CD4-positive, alpha-beta T cell (primary cell): ENCODE results near the gene ZNF521. TPM values are rescaled to one million over a fixed set of nuclear protein-coding genes. Genes with fewer than 3 reads are reported as not detected.

Experiments used
- ATAC-seq: fragments of 200-7000 bp; cut with Tn5 transposase; one replicate; pipeline ENCODE4 v1.10.0; 2022; ENCODE audit warnings: mild to moderate bottlenecking; ENCODE audit not compliant: poor library complexity
- CTCF ChIA-PET: fragments of 350-600 bp; sonication (Branson Sonifier 250); formaldehyde crosslinking; loops from one replicate; lab custom pipeline; 2021; ENCODE audit warnings: antibody characterized with exemption, inconsistent platforms; lab: Charles Lee
- POLR2A ChIA-PET: fragments of 350-600 bp; sonication (Branson Sonifier 250); formaldehyde crosslinking; loops from one replicate; lab custom pipeline; 2021; ENCODE audit warnings: antibody characterized with exemption, inconsistent platforms; lab: Charles Lee
- DNase-seq, 14 experiments: peaks; one replicate each; pipeline ENCODE4 v3.0.0-alpha.2; 2013 to 2020; ENCODE audit warnings: mixed read lengths in 2 of 14
- H3K27ac ChIP-seq, 2 donors: one replicate each; pipeline versions ENCODE4 v1.5.1 to v1.7.0; 2013; ENCODE audit warnings: low read length in 2 of 2, low read depth in 1 of 2, mild to moderate bottlenecking in 1 of 2
- H3K27me3 ChIP-seq, 2 experiments: 1 replicate in 1 of 2; 2 replicates in 1 of 2; pipeline versions ENCODE4 v1.6.1 to v1.7.0; 2013; ENCODE audit warnings: low read length in 2 of 2, control low read depth in 1 of 2, mild to moderate bottlenecking in 1 of 2, moderate library complexity in 1 of 2; ENCODE audit not compliant: insufficient read depth in 2 of 2, control insufficient read depth in 1 of 2
- H3K36me3 ChIP-seq: one replicate; pipeline ENCODE4 v1.6.1; 2013; ENCODE audit warnings: low read length, control low read depth; ENCODE audit not compliant: insufficient read depth
- H3K4me1 ChIP-seq: one replicate; pipeline ENCODE4 v1.6.1; 2013; ENCODE audit warnings: low read length, control low read depth; ENCODE audit not compliant: insufficient read depth
- H3K4me3 ChIP-seq: one replicate; pipeline ENCODE4 v1.5.1; 2013; ENCODE audit warnings: mild to moderate bottlenecking, low read length, moderate library complexity
- H3K9me3 ChIP-seq, 2 experiments: 1 replicate in 1 of 2; 2 replicates in 1 of 2; pipeline versions ENCODE4 v1.6.1 to v1.7.0; 2013; ENCODE audit warnings: low read length in 2 of 2, mild to moderate bottlenecking in 2 of 2, control low read depth in 1 of 2, moderate library complexity in 1 of 2; ENCODE audit not compliant: control insufficient read depth in 1 of 2, insufficient read depth in 1 of 2
- H3K27ac Mint-ChIP-seq: one replicate; pipeline ENCODE4 v1.8.0; 2020; ENCODE audit warnings: mixed read lengths
- H3K27me3 Mint-ChIP-seq: one replicate; pipeline ENCODE4 v1.8.0; 2021; ENCODE audit warnings: mixed read lengths
- H3K36me3 Mint-ChIP-seq: one replicate; pipeline ENCODE4 v1.8.0; 2021; ENCODE audit warnings: low read depth, mixed read lengths
- H3K4me1 Mint-ChIP-seq: one replicate; pipeline ENCODE4 v1.8.0; 2021; ENCODE audit warnings: low read depth, mixed read lengths
- H3K4me3 Mint-ChIP-seq: one replicate; pipeline ENCODE4 v1.8.0; 2020; ENCODE audit warnings: mild to moderate bottlenecking, mixed read lengths
- H3K9me3 Mint-ChIP-seq: one replicate; pipeline ENCODE4 v1.8.0; 2020; ENCODE audit warnings: mixed read lengths
- CTCF ChIP-seq: fragments of 200-600 bp; IDR thresholded peaks from one replicate; pipeline ENCODE4 v1.8.0; 2022; ENCODE audit warnings: antibody characterized with exemption, mild to moderate bottlenecking
- intact Hi-C, 2 experiments: fragments of 100-400 bp; cut with DNase I in 1 of 2; cut with micrococcal nuclease in 1 of 2; formaldehyde crosslinking; loops; one replicate each; pipeline versions ENCODE4 v1.15.1 to v1.9.0; 2023 to 2025; cut with DNase I, micrococcal nuclease
- total RNA-seq, 174 experiments: library from RNA in 2 of 174; stranded (reverse) in 2 of 174; gene quantifications; one replicate each; pipeline ENCODE4 v1.2.3 and lab custom pipeline; 2021 to 2026

ZNF521 gene
- total RNA-seq, 2 experiments from 2014 or later = not detected

GRCh38 chr18:25144820-25145219 is 207.1 kb downstream of the ZNF521 start:
- H3K36me3 Mint-ChIP-seq = no peaks in the 10 kb centered on the region
- intact Hi-C loops = no loop called here
- Histone ChIP-seq H3K36me3 (no peaks in the 10 kb centered on the region), H3K9me3 (no peaks in the 10 kb centered on the region), H3K27me3 (no peaks in the 10 kb centered on the region), H3K27ac (no peak overlapping the region), H3K4me1 (no peaks in the 10 kb centered on the region), H3K4me3 (no peak overlapping the region)
- no peaks in the 10 kb centered on the region for H3K27me3 Mint-ChIP-seq
- no peak for ATAC-seq
- no peak for TF ChIP-seq CTCF
- DNase-seq = no peak
- no peak overlapping the region for H3K4me3 Mint-ChIP-seq
- CTCF ChIA-PET = no interaction called here
- no peaks in the 10 kb centered on the region for H3K9me3 Mint-ChIP-seq
- no peaks in the 10 kb centered on the region for H3K4me1 Mint-ChIP-seq
- POLR2A ChIA-PET = no interaction called here
- H3K27ac Mint-ChIP-seq = no peak overlapping the region

- no peaks in the 10 kb centered on the region for H3K4me1 ChIP-seq
- no peaks in the 10 kb centered on the region for H3K9me3 Mint-ChIP-seq
- ChIA-PET CTCF (no interaction called here), POLR2A (no interaction called here)
- no peak for DNase-seq
- no peaks in the 10 kb centered on the region for H3K4me1 Mint-ChIP-seq
- H3K9me3 ChIP-seq = no peaks in the 10 kb centered on the region
- ATAC-seq = no peak
- H3K36me3 ChIP-seq = no peaks in the 10 kb centered on the region
- no peaks in the 10 kb centered on the region for H3K27me3 ChIP-seq
- no peak for TF ChIP-seq CTCF
- H3K27me3 Mint-ChIP-seq = no peaks in the 10 kb centered on the region
- H3K4me3 ChIP-seq = no peak overlapping the region
- intact Hi-C loops = no loop called here
- H3K4me3 Mint-ChIP-seq = no peak overlapping the region
- no peak overlapping the region for H3K27ac Mint-ChIP-seq
- no peak overlapping the region for H3K27ac ChIP-seq
- no peaks in the 10 kb centered on the region for H3K36me3 Mint-ChIP-seq
These were observed 210.1 kb downstream of the ZNF521 start for GRCh38 chr18:25141886-25142285.

- POLR2A ChIA-PET = no interaction called here
These were observed 210.6 kb downstream of the ZNF521 start for GRCh38 chr18:25141399-25141798.

More at GRCh38 chr18:25141399-25141798, 210.6 kb downstream of the ZNF521 start:
- no peak for ATAC-seq
- intact Hi-C loops = no loop called here
- TF ChIP-seq CTCF = no peak
- H3K27ac ChIP-seq = no peak overlapping the region
- DNase-seq = no peak
- Mint-ChIP-seq H3K27ac (no peak overlapping the region), H3K27me3 (no peaks in the 10 kb centered on the region), H3K9me3 (no peaks in the 10 kb centered on the region), H3K4me1 (no peaks in the 10 kb centered on the region), H3K36me3 (no peaks in the 10 kb centered on the region), H3K4me3 (no peak overlapping the region)
- no peak overlapping the region for H3K4me3 ChIP-seq
- H3K4me1 ChIP-seq = no peaks in the 10 kb centered on the region
- H3K36me3 ChIP-seq = no peaks in the 10 kb centered on the region
- no peaks in the 10 kb centered on the region for H3K9me3 ChIP-seq
- H3K27me3 ChIP-seq = no peaks in the 10 kb centered on the region
- CTCF ChIA-PET = no interaction called here
